Left ventricle myocardium inferior (tissue), 1 donor: ENCODE results near the gene FILIP1L. TPM values are rescaled to one million over a fixed set of nuclear protein-coding genes. Genes with fewer than 3 reads are reported as not detected.

Experiments
- DNase-seq: peaks from one replicate; pipeline ENCODE4 v3.0.0-alpha.2; 2020
- H3K27ac ChIP-seq: fragments of 200-600 bp; replicated peaks from 2 replicates; pipeline ENCODE4 v1.8.0; 2021
- H3K27me3 ChIP-seq: fragments of 200-600 bp; 2 replicates; pipeline ENCODE4 v1.8.0; 2021; ENCODE audit warnings: low read depth
- H3K36me3 ChIP-seq: fragments of 200-600 bp; 2 replicates; pipeline ENCODE4 v1.8.0; 2021
- H3K4me1 ChIP-seq: fragments of 200-600 bp; 2 replicates; pipeline ENCODE4 v1.8.0; 2021
- H3K4me3 ChIP-seq: fragments of 200-600 bp; 2 replicates; pipeline ENCODE4 v1.8.0; 2021; ENCODE audit warnings: mild to moderate bottlenecking, moderate library complexity
- H3K9me3 ChIP-seq: fragments of 200-600 bp; replicated peaks from 2 replicates; pipeline ENCODE4 v1.8.0; 2021
- intact Hi-C: fragments of 100-400 bp; cut with micrococcal nuclease; formaldehyde crosslinking; loops from one replicate; pipeline ENCODE4 v1.11.0; 2022
- total RNA-seq: library from RNA; stranded (reverse); fragmentation: NEBNext Ultra II Directional; extraction: Animal tissue kit (Norgen Biotek cat#: 25700); gene quantifications from one replicate; pipeline ENCODE4 v1.2.1, GENCODE V29; 2021
- TF ChIP-seq, protein P1 (sequence below): fragments of 200-600 bp; IDR thresholded peaks from 2 replicates; pipeline ENCODE4 v1.8.0; 2021; ENCODE audit warnings: antibody characterized with exemption, mild to moderate bottlenecking, borderline replicate concordance
- donor health status: DM: no; HTN: yes; CAD: no; lungs with severe emphysema.

The FILIP1L gene
- total RNA-seq, 1 donor from 2014 or later = 84.9 TPM

DNA sequence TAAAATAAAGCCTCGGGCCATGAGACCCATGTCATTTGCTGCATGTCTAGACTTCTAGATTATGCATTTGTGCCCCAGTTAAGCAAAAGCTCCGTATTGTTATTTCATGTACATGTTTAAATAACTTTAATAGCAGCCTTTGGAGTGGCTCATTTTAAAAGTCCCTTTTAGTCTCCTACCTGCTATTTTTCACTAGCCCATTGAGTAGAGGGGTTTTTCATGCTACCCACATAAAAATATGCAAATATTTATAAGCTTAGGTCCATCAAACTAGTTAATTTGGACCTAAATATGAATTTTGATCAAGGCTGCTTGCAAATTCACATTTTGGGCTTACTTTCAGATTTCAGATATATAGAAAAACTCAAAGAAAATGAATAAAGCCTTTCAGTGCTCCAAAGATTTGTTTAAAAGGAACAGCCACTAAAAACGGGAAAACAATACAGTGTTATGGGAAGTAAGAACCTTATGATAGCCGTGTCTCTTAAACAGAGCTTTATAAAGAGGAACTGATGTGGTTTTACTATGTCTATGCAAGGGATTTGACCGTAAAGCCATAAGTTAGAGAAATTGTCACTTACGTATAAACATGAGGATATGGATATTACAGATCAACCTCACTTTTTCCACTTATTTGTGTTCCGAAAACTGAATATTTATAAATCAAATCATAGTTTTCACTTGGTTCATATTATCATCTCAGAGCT is 30.0 kb downstream of the FILIP1L start:
- no peak for DNase-seq
- intact Hi-C loops = no loop called here
- Histone ChIP-seq H3K9me3 (no peaks in the 10 kb centered on the region), H3K27ac (no peak overlapping the region), H3K4me3 (no peak overlapping the region), H3K27me3 (no peaks in the 10 kb centered on the region), H3K4me1 (peaks cover 29% of the 10 kb centered on the region), H3K36me3 (no peaks in the 10 kb centered on the region)
- TF ChIP-seq, protein P1, sequence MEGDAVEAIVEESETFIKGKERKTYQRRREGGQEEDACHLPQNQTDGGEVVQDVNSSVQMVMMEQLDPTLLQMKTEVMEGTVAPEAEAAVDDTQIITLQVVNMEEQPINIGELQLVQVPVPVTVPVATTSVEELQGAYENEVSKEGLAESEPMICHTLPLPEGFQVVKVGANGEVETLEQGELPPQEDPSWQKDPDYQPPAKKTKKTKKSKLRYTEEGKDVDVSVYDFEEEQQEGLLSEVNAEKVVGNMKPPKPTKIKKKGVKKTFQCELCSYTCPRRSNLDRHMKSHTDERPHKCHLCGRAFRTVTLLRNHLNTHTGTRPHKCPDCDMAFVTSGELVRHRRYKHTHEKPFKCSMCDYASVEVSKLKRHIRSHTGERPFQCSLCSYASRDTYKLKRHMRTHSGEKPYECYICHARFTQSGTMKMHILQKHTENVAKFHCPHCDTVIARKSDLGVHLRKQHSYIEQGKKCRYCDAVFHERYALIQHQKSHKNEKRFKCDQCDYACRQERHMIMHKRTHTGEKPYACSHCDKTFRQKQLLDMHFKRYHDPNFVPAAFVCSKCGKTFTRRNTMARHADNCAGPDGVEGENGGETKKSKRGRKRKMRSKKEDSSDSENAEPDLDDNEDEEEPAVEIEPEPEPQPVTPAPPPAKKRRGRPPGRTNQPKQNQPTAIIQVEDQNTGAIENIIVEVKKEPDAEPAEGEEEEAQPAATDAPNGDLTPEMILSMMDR = no peak

DNA sequence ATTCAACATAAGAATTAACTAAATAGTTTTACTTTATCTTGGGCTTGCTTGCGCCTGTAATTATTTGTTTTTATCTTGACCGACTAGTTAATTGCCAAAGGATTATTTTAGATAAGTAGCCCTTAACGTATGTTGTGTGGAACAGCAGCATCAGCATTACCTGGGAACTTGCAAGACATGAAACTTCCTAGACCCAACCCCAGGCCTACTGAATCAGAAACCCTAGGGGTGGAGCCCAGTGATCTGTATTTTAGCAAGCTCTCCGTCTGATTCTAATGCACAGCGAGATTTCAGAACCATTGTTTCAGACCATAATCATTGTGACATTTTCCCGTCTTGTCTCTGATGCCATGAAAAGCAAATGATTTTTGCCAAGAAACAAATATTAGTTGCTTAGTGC is 31.1 kb downstream of the FILIP1L start:
- no peak for DNase-seq
- TF ChIP-seq, protein P1 = no peak
- Histone ChIP-seq H3K27ac (no peak overlapping the region), H3K9me3 (no peaks in the 10 kb centered on the region), H3K4me3 (no peak overlapping the region), H3K36me3 (no peaks in the 10 kb centered on the region), H3K4me1 (peaks cover 25% of the 10 kb centered on the region), H3K27me3 (no peaks in the 10 kb centered on the region)
- intact Hi-C loops = no loop called here

DNA sequence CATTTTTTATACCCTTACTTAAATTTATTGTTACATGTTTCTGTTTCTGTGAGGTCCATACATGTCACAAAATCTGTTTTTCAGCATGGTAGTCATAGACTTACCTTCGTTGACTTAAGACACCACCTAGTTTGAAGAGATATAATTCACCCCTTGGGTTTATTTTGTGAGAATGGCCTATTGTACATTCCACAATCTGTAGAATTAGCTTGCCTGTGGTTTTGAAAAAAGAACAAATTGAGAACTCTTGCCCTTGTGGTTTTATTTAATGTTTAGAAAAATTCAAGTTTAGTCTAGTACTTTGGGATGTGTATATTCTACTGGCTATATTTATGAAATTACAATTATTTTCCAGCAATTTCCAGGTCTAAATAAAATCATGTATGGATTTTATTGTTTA is 31.6 kb downstream of the FILIP1L start:
- Histone ChIP-seq H3K4me3 (no peak overlapping the region), H3K27ac (no peak overlapping the region), H3K27me3 (no peaks in the 10 kb centered on the region), H3K4me1 (peaks cover 25% of the 10 kb centered on the region), H3K36me3 (no peaks in the 10 kb centered on the region), H3K9me3 (no peaks in the 10 kb centered on the region)
- no peak for DNase-seq
- intact Hi-C loops = no loop called here
- TF ChIP-seq, protein P1 = no peak

DNA sequence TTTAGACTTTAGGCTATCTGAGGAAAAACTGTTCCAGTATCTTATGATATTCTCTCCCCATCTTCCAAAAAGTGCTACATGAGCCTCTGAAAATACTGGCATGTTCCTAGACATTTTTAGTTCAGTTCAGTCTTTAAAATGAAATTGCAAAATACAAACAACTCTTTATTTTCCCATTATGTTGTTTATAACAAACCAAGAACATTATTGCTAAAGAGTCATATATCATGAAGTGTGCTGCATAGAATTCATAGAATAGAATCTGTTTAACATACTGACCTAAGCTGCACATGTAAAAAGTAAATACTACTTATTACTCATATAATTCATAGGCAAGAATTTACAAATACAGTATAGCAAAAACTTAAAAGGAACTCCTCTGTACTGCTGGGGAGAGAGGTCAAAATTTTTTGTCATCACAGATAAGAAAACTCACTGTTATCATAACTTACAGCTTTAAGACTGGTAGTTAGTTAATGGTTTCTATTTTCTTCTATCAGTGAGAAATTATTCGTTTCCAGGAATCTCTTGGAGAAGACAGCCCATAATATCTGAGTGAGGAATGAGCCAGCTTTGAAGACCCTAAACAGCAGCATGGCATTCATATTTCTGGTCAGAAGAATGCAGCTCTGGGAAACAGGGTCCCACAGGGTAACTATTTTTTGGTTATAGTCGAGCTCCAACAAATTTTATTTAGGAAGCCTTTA is 32.2 kb downstream of the FILIP1L start:
- intact Hi-C loops = no loop called here
- Histone ChIP-seq H3K27me3 (no peaks in the 10 kb centered on the region), H3K4me1 (peaks cover 26% of the 10 kb centered on the region), H3K36me3 (no peaks in the 10 kb centered on the region), H3K9me3 (no peaks in the 10 kb centered on the region), H3K27ac (no peak overlapping the region), H3K4me3 (no peak overlapping the region)
- TF ChIP-seq, protein P1 = no peak
- DNase-seq = no peak

DNA sequence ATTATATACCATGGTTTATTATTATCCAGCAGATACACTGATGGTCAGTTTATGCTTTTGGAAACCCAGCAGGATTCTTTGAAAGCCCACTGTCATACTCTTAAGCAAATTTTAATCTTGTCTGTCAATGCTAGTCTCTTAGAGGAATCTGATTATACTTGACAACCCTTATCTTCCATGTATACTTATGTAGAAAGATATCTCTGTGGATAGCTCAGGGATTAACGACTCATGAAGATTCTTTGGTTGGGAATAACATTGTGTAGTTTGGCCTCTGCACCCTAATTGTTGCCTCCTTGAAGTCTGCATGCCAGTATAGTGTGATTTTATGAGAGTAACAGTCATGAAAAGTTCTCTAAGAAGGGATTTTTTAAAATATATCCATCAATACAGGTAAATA is 33.0 kb downstream of the FILIP1L start:
- Histone ChIP-seq H3K4me1 (peaks cover 26% of the 10 kb centered on the region), H3K4me3 (no peak overlapping the region), H3K27ac (no peak overlapping the region), H3K9me3 (no peaks in the 10 kb centered on the region), H3K27me3 (no peaks in the 10 kb centered on the region), H3K36me3 (no peaks in the 10 kb centered on the region)
- DNase-seq = no peak
- intact Hi-C loops = no loop called here
- TF ChIP-seq, protein P1 = no peak
